ENCODE measurements around the gene KRT33A. TPM values are rescaled to one million over a fixed set of nuclear protein-coding genes. Genes with fewer than 3 reads are reported as not detected.

The KRT33A gene
- total and polyA plus RNA-seq, 2 of the 8 experiments (the other 6 are each of a cell fraction or from before 2014, with no cell fraction given): not detected

GRCh38 chr17:41318231-41318630, 32.4 kb downstream of the KRT33A start:
- Histone ChIP-seq H3K4me2 (ENCODE audit: insufficient read depth in 1 of 2, low read depth in 2 of 2, low read length in 2 of 2) (no peak overlapping the region), H2AK5ac (ENCODE audit: low read depth, low read length) (no peak overlapping the region), H3K4me1 (replicated peaks in 1 of 4; ENCODE audit: control insufficient read depth in 3 of 4, insufficient read depth in 4 of 4, low read length in 3 of 4) (0 out of 7 replicates have a peak, but pooled peaks cover 0 to 2% (median 0%) of the 10 kb centered on the region in 4 experiments), H4K5ac (ENCODE audit: insufficient read length, low read depth, low read length) (no peak overlapping the region), H3K27ac (ENCODE audit: low read depth, low read length) (no peak overlapping the region), H2BK12ac (ENCODE audit: low read depth, low read length) (no peak overlapping the region), H3K56ac (replicated peaks; ENCODE audit: insufficient read length, low read depth, low read length) (no peak overlapping the region), H3K23me2 (ENCODE audit: low read depth, low read length) (no peaks in the 10 kb centered on the region), H2BK5ac (ENCODE audit: low read depth, low read length) (no peak overlapping the region), H3K79me1 (ENCODE audit: low read depth, low read length) (no peaks in the 10 kb centered on the region), H3K36me3 (ENCODE audit: control insufficient read depth in 2 of 4, insufficient read depth in 4 of 4, low read length in 3 of 4) (no peaks in the 10 kb centered on the region), H3K14ac (ENCODE audit: insufficient read length) (no peak overlapping the region), H4K91ac (replicated peaks; ENCODE audit: insufficient read length, low read length) (no peak overlapping the region), H3K27me3 (replicated peaks in 1 of 4; ENCODE audit: control insufficient read depth in 3 of 4, extremely low read depth in 1 of 4, insufficient read depth in 3 of 4, low read length in 3 of 4) (no peaks in the 10 kb centered on the region), H2BK15ac (ENCODE audit: low read length) (no peak overlapping the region), H3K9me3 (ENCODE audit: insufficient read depth in 2 of 2, low read depth in 1 of 2, low read length in 1 of 2) (0 out of 4 replicates have a peak, but pooled peaks cover 0 to 5% of the 10 kb centered on the region in 2 experiments), H2BK20ac (ENCODE audit: low read length) (no peak overlapping the region), H3K23ac (ENCODE audit: insufficient read length) (no peak overlapping the region), H3K4ac (replicated peaks; ENCODE audit: insufficient read length, low read depth, low read length) (no peak overlapping the region), H4K20me1 (replicated peaks in 1 of 2; ENCODE audit: control insufficient read depth in 1 of 2, insufficient read depth in 2 of 2, low read length in 2 of 2) (no peaks in the 10 kb centered on the region), H2AFZ (ENCODE audit: low read length) (no peak overlapping the region), H3K9ac (replicated peaks in 1 of 4; ENCODE audit: extremely low read depth in 1 of 4, low read depth in 3 of 4, low read length in 3 of 4) (no peak overlapping the region), H4K8ac (ENCODE audit: extremely low read depth, insufficient read depth, low read length) (no peak overlapping the region), H2BK120ac (replicated peaks; ENCODE audit: low read depth, low read length) (no peak overlapping the region), H3K18ac (ENCODE audit: extremely low read depth, low read length) (no peak overlapping the region), H3K4me3 (ENCODE audit: extremely low read depth in 1 of 4, insufficient read depth in 2 of 4, low read depth in 3 of 4, low read length in 4 of 4) (no peak overlapping the region), H3K79me2 (ENCODE audit: control insufficient read depth in 1 of 2, insufficient read depth in 2 of 2, low read length in 2 of 2) (no peaks in the 10 kb centered on the region)
- 100% methylated on average over 2 of the region's 2 CpGs; no CpG with 5 or more reads in 1 of the 2 experiments for WGBS, 2 experiments (ENCODE audit: extremely low coverage in 1 of 2, insufficient coverage in 1 of 2, insufficient read length in 1 of 2, insufficient replicate concordance in 2 of 2, low coverage in 1 of 2, low lambda C conversion rate in 2 of 2, missing lambda C conversion rate in 1 of 2)
- FAIRE-seq (no peak), DNase-seq (ENCODE audit: low read depth in 1 of 2, low spot score in 2 of 2) (no peak)
- ChIA-PET POLR2A (ENCODE audit: partially characterized antibody) (no interaction called here), CTCF (ENCODE audit: partially characterized antibody) (no interaction called here)
- no peak for TF ChIP-seq TEAD4 (IDR thresholded peaks at IDR 0.05; ENCODE audit: low read depth, low read length)
- TF ChIP-seq ASH2L (IDR thresholded peaks at IDR 0.05; ENCODE audit: low read length): no peak
- no peak for TF ChIP-seq MAX (IDR thresholded peaks at IDR 0.05)
- TF ChIP-seq BCL11A (IDR thresholded peaks at IDR 0.05; ENCODE audit: low read depth in 2 of 2, low read length in 2 of 2): no peak
- no peak for TF ChIP-seq RBBP5 (IDR thresholded peaks at IDR 0.05; ENCODE audit: borderline replicate concordance, low read depth, low read length)
- no peak for TF ChIP-seq SAP30 (IDR thresholded peaks at IDR 0.05; ENCODE audit: insufficient read depth, insufficient replicate concordance, low read length)
- no peak for TF ChIP-seq YY1 (IDR thresholded peaks at IDR 0.05; ENCODE audit: low read depth, low read length)
- no peak for TF ChIP-seq EZH2 (IDR thresholded peaks at IDR 0.05; ENCODE audit: low read depth, low read length, severe bottlenecking)
- no peak for TF ChIP-seq CEBPB (IDR thresholded peaks at IDR 0.05; ENCODE audit: low read depth, low read length)
- TF ChIP-seq CTCF (IDR thresholded peaks at IDR 0.05; ENCODE audit: control extremely low read depth in 1 of 3, insufficient read depth in 1 of 3, low read depth in 1 of 3, low read length in 3 of 3): no peak
- no peak for TF ChIP-seq TBP (IDR thresholded peaks at IDR 0.05; ENCODE audit: low read depth, low read length)
- TF ChIP-seq SUZ12 (IDR thresholded peaks at IDR 0.05; ENCODE audit: low read length): no peak

All from H1 (cell line).